GM12878 (cell line): ENCODE measurements around the gene KCND3. TPM values are rescaled to one million over a fixed set of nuclear protein-coding genes. Genes with fewer than 3 reads are reported as not detected.

ENCODE experiments used
- ATAC-seq: fragments of 200-7000 bp; cut with Tn5 transposase; 3 replicates; pipeline ENCODE4 v1.9.1; 2020; ENCODE audit warnings: mild to moderate bottlenecking, moderate library complexity
- BruUV-seq: library from RNA; stranded (reverse); fragments of 400-500 nt; replicated peaks from 2 replicates; lab custom pipeline; 2021; lab: Mats Ljungman, UMichigan
- CTCF ChIA-PET: fragments of 300-600 bp; sonication (Branson Sonifier 250); formaldehyde crosslinking; extraction: SDS; loops from one replicate; lab custom pipeline; 2021; ENCODE audit warnings: inconsistent platforms; lab: Yijun Ruan, JAX
- POLR2A ChIA-PET: fragments of 350-600 bp; formaldehyde crosslinking; extraction: SDS; loops from one replicate; lab custom pipeline; 2021; ENCODE audit warnings: inconsistent platforms; lab: Charles Lee
- RAD21 ChIA-PET: fragments of 300-600 bp; sonication (Branson Sonifier 250); formaldehyde crosslinking; loops from one replicate; lab custom pipeline; 2023; ENCODE audit warnings: antibody characterized with exemption; ENCODE audit not compliant: unreplicated experiment; lab: Charles Lee
- SMC1A ChIA-PET: fragments of 300-600 bp; sonication (Branson Sonifier 250); formaldehyde crosslinking; loops from one replicate; lab custom pipeline; 2023; ENCODE audit not compliant: unreplicated experiment, uncharacterized antibody; lab: Charles Lee
- DNase-seq: peaks from one replicate; pipeline ENCODE4 v3.0.0-alpha.2; 2011; ENCODE audit warnings: low read depth, low spot score
- FAIRE-seq: peaks from 3 replicates; lab custom pipeline; 2011; peaks lifted over from hg19 to GRCh38; lab: Jason Lieb, UNC
- H2AFZ ChIP-seq: 2 replicates; pipeline ENCODE4 v1.6.0; 2011; ENCODE audit warnings: low read depth, low read length, control low read depth; ENCODE audit not compliant: control insufficient read depth
- H3K27ac ChIP-seq: 2 replicates; pipeline ENCODE4 v1.5.1; 2011; ENCODE audit warnings: control low read depth; ENCODE audit not compliant: control insufficient read depth, insufficient read depth
- H3K27me3 ChIP-seq, 2 experiments: replicated peaks in 1 of 2; 2 replicates each; pipeline versions ENCODE4 v1.6.0 to v1.6.1; 2011; ENCODE audit warnings: low read length in 1 of 2; ENCODE audit not compliant: control insufficient read depth in 2 of 2, insufficient read depth in 2 of 2
- H3K36me3 ChIP-seq, 2 experiments: 2 replicates each; pipeline ENCODE4 v1.5.1; 2011; ENCODE audit warnings: low read length in 1 of 2; ENCODE audit not compliant: control insufficient read depth in 2 of 2, insufficient read depth in 2 of 2
- H3K4me1 ChIP-seq: 2 replicates; pipeline ENCODE4 v1.6.1; 2011; ENCODE audit warnings: mild to moderate bottlenecking, low read length, moderate library complexity, mixed read lengths; ENCODE audit not compliant: control insufficient read depth, insufficient read depth
- H3K4me2 ChIP-seq: 2 replicates; pipeline ENCODE4 v1.6.0; 2011; ENCODE audit warnings: control low read depth; ENCODE audit not compliant: control insufficient read depth, insufficient read depth
- H3K4me3 ChIP-seq: fragments of 200-600 bp; sonication (generic); 2 replicates; pipeline ENCODE4 v1.5.1; 2016
- H3K79me2 ChIP-seq: 2 replicates; pipeline ENCODE4 v1.6.0; 2011; ENCODE audit warnings: low read length; ENCODE audit not compliant: control insufficient read depth, insufficient read depth
- H3K9ac ChIP-seq: 2 replicates; pipeline ENCODE4 v1.8.0; 2011; ENCODE audit warnings: low read length, control low read depth, mixed read lengths; ENCODE audit not compliant: control insufficient read depth, insufficient read depth
- H3K9me3 ChIP-seq: replicated peaks from 3 replicates; pipeline ENCODE4 v1.5.1; 2011; ENCODE audit warnings: mild to moderate bottlenecking, low read length; ENCODE audit not compliant: control insufficient read depth, insufficient read depth
- H4K20me1 ChIP-seq: 2 replicates; pipeline ENCODE4 v1.6.0; 2011; ENCODE audit not compliant: control insufficient read depth, insufficient read depth
- BCL11A ChIP-seq: IDR thresholded peaks from 2 replicates; pipeline ENCODE4 v1.6.1; 2011; ENCODE audit warnings: low read depth, low read length
- BHLHE40 ChIP-seq, 2 experiments: fragments of 450-650 bp in 1 of 2; IDR thresholded peaks; 2 replicates each; pipeline ENCODE4 v1.6.1; 2011 to 2017; ENCODE audit warnings: low read depth in 2 of 2, borderline replicate concordance in 1 of 2, improper control_type of control experiment in 1 of 2, low read length in 1 of 2, mild to moderate bottlenecking in 1 of 2
- CREB1 ChIP-seq: IDR thresholded peaks from 2 replicates; pipeline ENCODE4 v1.6.1; 2012; ENCODE audit warnings: low read depth, mild to moderate bottlenecking, inconsistent platforms
- GABPA ChIP-seq: IDR thresholded peaks from 2 replicates; pipeline ENCODE4 v1.6.1; 2014; ENCODE audit warnings: antibody characterized with exemption, low read depth, mild to moderate bottlenecking, inconsistent platforms
- IKZF1 ChIP-seq: fragments of 450-650 bp; conservative IDR thresholded peaks from 2 replicates; pipeline ENCODE4 v1.6.1; 2017; ENCODE audit warnings: antibody characterized with exemption, mild to moderate bottlenecking
- MEF2A ChIP-seq: IDR thresholded peaks from 2 replicates; pipeline ENCODE4 v1.6.1; 2011; ENCODE audit warnings: low read depth, mild to moderate bottlenecking, low read length, moderate library complexity; ENCODE audit not compliant: insufficient read depth
- NFYB ChIP-seq: IDR thresholded peaks from 2 replicates; pipeline ENCODE4 v1.6.1; 2011; ENCODE audit warnings: low read depth, mild to moderate bottlenecking, low read length, improper control_type of control experiment, moderate library complexity; ENCODE audit not compliant: insufficient read depth
- PAX5 ChIP-seq: IDR thresholded peaks from 2 replicates; pipeline ENCODE4 v1.6.1; 2011; ENCODE audit warnings: low read depth, low read length, borderline replicate concordance
- RELA ChIP-seq: fragments of 450-650 bp; IDR thresholded peaks from 2 replicates; pipeline ENCODE4 v1.8.0; 2014; ENCODE audit warnings: borderline replicate concordance; ENCODE audit not compliant: partially characterized antibody
- RUNX3 ChIP-seq: IDR thresholded peaks from 2 replicates; pipeline ENCODE4 v1.6.1; 2012; ENCODE audit warnings: low read length, inconsistent platforms
- YY1 ChIP-seq: IDR thresholded peaks from 2 replicates; pipeline ENCODE4 v1.6.1; 2011; ENCODE audit warnings: low read depth, mild to moderate bottlenecking, low read length
- ZNF274 ChIP-seq: IDR thresholded peaks from one replicate; pipeline ENCODE4 v1.8.0; 2011; ENCODE audit not compliant: insufficient read length, insufficient read depth
- WGBS: methylation state at CpG from one replicate; pipeline ENCODE4 v1.1.6; 2016; ENCODE audit warnings: low lambda C conversion rate; ENCODE audit not compliant: insufficient replicate concordance, insufficient coverage; ENCODE audit errors: missing lambda C conversion rate; 5-methylcytosine and 5-hydroxymethylcytosine counted together
- in situ Hi-C: fragments of 300-500 bp; cut with MboI; formaldehyde crosslinking; loops from 9 replicates; pipeline ENCODE4 v1.14.3; 2018; ENCODE audit warnings: mixed read lengths
- intact Hi-C: fragments of 100-400 bp; cut with micrococcal nuclease; formaldehyde crosslinking; loops from one replicate; pipeline ENCODE4 v1.14.2; 2022; ENCODE audit not compliant: unreplicated experiment
- polyA plus RNA-seq, 11 experiments: library from polyadenylated mRNA; depleted of rRNA in 4 of 11; unstranded in 6 of 11; stranded (reverse) in 5 of 11; fragments of >200 nt; fragmentation: Nextera tagmentation in 4 of 11; fragmentation: Illumina TruSeq in 1 of 11; extraction: Ambion mirVana in 4 of 11; extraction: Trizol in 1 of 11; gene quantifications; 1 replicate in 1 of 11; 2 replicates in 10 of 11; pipeline versions ENCODE4 v1.2.1 to v1.2.3, GENCODE V29; 2011 to 2016; ENCODE audit warnings: inconsistent platforms in 2 of 11, missing spikeins in 2 of 11, low read depth in 1 of 11
- total RNA-seq, 4 experiments: library from RNA; depleted of rRNA in 3 of 4; stranded (reverse); fragments of >200 nt in 3 of 4; fragmentation: Illumina TruSeq in 1 of 4; extraction: Trizol in 1 of 4; gene quantifications; 2 replicates each; pipeline versions ENCODE4 v1.2.1 to v1.2.3, GENCODE V29; 2013 to 2021
- TF ChIP-seq, protein P1 (sequence below): IDR thresholded peaks from 2 replicates; pipeline ENCODE4 v1.6.1; 2011; ENCODE audit warnings: low read depth, mild to moderate bottlenecking, low read length, moderate library complexity, borderline replicate concordance; ENCODE audit errors: extremely low read depth
- TF ChIP-seq, protein P2 (sequence below): fragments of 450-650 bp; IDR thresholded peaks from 2 replicates; pipeline ENCODE4 v1.6.1; 2016; ENCODE audit warnings: mild to moderate bottlenecking, moderate library complexity, borderline replicate concordance
- TF ChIP-seq, protein P3 (sequence below): fragments of 450-650 bp; IDR thresholded peaks from 2 replicates; pipeline ENCODE4 v1.6.1; 2017; ENCODE audit warnings: mild to moderate bottlenecking, low read depth, inconsistent platforms; ENCODE audit not compliant: poor library complexity, severe bottlenecking

The KCND3 gene
- total and polyA plus RNA-seq, 10 of the 15 experiments (the other 5 are each of a cell fraction or from before 2014, with no cell fraction given): 0.02 TPM; not detected in 9

DNA sequence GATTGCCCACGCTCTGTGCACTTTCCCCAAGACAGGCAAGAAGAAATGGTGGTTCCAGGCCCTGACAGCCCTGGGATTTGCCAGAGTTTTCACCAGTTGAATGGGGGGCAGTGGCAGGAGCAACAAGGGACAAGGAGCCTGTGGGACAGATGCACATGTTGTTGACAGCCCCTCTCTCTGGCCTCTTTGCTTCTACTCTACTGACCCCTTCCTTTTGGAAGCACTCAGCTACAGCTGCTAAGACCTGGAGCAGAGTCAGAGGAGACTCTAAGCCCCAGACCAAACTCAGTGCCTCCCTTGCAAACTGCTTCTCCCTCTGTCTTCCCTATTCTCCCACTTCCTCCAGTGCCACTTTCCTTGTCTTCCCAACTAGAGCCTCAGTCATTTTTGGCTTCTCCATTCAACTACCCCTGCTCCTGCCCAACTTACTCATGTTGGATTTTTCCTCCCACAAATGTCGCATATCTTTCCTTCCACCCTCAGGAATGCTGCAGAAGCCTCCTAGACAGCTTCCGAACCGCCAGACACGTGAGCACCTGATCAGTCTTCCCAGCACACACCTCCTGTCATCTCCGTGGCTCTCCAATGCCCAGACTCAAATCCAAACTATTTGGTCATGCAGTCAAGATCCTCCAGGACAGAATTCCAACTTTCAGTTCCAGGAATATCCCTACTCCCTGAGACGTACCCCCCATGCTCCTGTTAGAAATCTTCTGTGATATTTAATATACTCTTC lies 259.4 kb downstream of the KCND3 start (continued):
- TF ChIP-seq NFYB: no peak
- TF ChIP-seq RUNX3: no peak
- TF ChIP-seq BHLHE40 (IDR thresholded peaks at IDR 0.05; ENCODE audit: borderline replicate concordance in 1 of 2, low read depth in 2 of 2, low read length in 1 of 2): no peak
- TF ChIP-seq IKZF1: no peak
- TF ChIP-seq, protein P1, sequence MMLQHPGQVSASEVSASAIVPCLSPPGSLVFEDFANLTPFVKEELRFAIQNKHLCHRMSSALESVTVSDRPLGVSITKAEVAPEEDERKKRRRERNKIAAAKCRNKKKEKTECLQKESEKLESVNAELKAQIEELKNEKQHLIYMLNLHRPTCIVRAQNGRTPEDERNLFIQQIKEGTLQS: no peak

DNA sequence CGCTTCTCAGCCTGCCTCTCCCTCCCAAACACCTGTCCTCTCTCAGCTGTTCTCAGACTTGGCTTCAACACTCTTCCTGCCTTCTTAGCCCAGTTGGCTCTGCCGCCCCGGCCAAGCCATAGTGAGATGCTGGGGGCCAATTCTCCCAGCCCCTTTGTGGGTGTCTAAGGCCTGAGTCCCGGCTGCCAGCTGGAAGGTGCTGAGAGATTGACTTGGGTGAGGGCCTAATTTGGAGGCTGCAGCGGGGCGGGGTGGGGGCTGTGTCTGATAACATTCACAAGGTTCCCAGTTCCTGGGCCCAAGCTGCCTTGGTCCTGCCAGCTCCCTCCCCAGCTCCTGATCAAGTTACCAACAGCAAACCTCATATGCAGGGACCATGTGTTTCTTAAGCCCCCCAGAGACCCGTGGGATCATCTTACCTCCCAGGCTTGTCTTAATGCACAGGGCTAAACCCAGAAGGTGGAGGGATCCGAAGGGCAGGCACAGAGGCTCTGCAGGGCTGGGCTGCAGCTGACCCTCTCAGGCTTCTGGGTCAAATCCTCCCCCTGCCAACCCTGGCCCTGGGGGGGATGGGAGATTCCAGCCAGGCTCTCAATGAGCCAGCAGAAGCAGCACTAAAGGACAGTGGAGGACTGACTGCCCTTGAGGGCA lies 260.1 kb downstream of the KCND3 start:
- H3K4me3 ChIP-seq: no peak overlapping the region
- H2AFZ ChIP-seq: no peak overlapping the region
- in situ Hi-C loops (no loop called here), intact Hi-C loops (no loop called here)
- DNase-seq: no peak
- no peaks in the 10 kb centered on the region for H3K9me3 ChIP-seq
- no peak overlapping the region for H3K27ac ChIP-seq
- no peak for FAIRE-seq
- ChIA-PET POLR2A (no interaction called here), RAD21 (interaction anchor here (1.7 kb wide), 1 partner anchor 222 kb away, joined by 5 read pairs; no protein-coding TSS in a partner anchor), CTCF (interaction anchor here (0.8 to 2.1 kb wide), 3 partner anchors 8 to 13 kb away, joined by 3 to 9 read pairs (median 6); partner anchors contain the start of gene INKA2), SMC1A (interaction anchor here (1.2 kb wide), 1 partner anchor 13 kb away, joined by 4 read pairs; no protein-coding TSS in a partner anchor)
- no peak overlapping the region for H3K4me2 ChIP-seq
- no peaks in the 10 kb centered on the region; the same call in 1 of the 2 replicates for H4K20me1 ChIP-seq
- H3K36me3 ChIP-seq: no peaks in the 10 kb centered on the region
- no peak overlapping the region for H3K9ac ChIP-seq
- no peak for ATAC-seq
- H3K27me3 ChIP-seq: no peaks in the 10 kb centered on the region
- no peaks in the 10 kb centered on the region for H3K79me2 ChIP-seq
- 62% methylated on average over 8 of the region's 8 CpGs for WGBS
- BruUV-seq: no TSS peak
- no peaks in the 10 kb centered on the region for H3K4me1 ChIP-seq
- TF ChIP-seq, protein P2, sequence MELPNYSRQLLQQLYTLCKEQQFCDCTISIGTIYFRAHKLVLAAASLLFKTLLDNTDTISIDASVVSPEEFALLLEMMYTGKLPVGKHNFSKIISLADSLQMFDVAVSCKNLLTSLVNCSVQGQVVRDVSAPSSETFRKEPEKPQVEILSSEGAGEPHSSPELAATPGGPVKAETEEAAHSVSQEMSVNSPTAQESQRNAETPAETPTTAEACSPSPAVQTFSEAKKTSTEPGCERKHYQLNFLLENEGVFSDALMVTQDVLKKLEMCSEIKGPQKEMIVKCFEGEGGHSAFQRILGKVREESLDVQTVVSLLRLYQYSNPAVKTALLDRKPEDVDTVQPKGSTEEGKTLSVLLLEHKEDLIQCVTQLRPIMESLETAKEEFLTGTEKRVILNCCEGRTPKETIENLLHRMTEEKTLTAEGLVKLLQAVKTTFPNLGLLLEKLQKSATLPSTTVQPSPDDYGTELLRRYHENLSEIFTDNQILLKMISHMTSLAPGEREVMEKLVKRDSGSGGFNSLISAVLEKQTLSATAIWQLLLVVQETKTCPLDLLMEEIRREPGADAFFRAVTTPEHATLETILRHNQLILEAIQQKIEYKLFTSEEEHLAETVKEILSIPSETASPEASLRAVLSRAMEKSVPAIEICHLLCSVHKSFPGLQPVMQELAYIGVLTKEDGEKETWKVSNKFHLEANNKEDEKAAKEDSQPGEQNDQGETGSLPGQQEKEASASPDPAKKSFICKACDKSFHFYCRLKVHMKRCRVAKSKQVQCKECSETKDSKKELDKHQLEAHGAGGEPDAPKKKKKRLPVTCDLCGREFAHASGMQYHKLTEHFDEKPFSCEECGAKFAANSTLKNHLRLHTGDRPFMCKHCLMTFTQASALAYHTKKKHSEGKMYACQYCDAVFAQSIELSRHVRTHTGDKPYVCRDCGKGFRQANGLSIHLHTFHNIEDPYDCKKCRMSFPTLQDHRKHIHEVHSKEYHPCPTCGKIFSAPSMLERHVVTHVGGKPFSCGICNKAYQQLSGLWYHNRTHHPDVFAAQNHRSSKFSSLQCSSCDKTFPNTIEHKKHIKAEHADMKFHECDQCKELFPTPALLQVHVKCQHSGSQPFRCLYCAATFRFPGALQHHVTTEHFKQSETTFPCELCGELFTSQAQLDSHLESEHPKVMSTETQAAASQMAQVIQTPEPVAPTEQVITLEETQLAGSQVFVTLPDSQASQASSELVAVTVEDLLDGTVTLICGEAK: no peak
- TF ChIP-seq PAX5 (no peak), ZNF274 (no peak), MEF2A (no peak), GABPA (no peak), YY1 (no peak), CREB1 (no peak), BCL11A (no peak), RELA (no peak)
- TF ChIP-seq, protein P3, sequence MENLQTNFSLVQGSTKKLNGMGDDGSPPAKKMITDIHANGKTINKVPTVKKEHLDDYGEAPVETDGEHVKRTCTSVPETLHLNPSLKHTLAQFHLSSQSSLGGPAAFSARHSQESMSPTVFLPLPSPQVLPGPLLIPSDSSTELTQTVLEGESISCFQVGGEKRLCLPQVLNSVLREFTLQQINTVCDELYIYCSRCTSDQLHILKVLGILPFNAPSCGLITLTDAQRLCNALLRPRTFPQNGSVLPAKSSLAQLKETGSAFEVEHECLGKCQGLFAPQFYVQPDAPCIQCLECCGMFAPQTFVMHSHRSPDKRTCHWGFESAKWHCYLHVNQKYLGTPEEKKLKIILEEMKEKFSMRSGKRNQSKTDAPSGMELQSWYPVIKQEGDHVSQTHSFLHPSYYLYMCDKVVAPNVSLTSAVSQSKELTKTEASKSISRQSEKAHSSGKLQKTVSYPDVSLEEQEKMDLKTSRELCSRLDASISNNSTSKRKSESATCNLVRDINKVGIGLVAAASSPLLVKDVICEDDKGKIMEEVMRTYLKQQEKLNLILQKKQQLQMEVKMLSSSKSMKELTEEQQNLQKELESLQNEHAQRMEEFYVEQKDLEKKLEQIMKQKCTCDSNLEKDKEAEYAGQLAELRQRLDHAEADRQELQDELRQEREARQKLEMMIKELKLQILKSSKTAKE: no peak
